ENCODE results near the gene ALG14.

Gene ALG14

DNA sequence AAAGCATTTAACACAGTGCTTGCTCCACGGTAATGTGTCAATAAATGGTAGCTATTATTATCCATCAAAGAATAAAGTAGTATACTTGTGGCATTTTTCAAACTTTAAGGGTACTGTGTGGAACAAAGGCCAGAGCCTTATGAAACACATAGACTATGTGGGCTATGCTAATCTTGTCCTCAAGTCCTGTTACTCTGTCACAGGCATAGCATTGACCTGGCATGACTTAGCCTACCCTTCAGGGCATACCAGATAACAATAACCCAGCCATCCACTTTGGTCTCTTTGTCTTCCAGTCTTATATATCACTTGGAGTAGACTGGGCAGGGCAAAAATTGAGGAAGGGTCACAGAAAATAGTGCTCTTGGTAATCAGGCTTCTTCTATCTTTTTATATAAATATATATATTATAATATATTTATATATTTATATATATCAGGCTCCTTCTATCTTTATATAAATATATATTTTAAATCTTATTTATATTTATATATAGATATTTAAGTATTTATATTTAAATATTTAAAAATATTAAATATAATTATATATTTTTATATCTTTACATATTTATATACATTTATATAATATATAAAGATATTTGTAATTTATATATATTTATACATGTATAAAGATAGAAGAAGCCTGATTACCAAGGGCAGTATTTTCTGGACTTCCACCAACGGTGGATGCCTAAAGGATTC lies 79.7 kb downstream of the ALG14 start:
- no peak overlapping the region for H3K4me3 ChIP-seq (ENCODE audit: low read depth, low read length)
- TF ChIP-seq, protein P1, sequence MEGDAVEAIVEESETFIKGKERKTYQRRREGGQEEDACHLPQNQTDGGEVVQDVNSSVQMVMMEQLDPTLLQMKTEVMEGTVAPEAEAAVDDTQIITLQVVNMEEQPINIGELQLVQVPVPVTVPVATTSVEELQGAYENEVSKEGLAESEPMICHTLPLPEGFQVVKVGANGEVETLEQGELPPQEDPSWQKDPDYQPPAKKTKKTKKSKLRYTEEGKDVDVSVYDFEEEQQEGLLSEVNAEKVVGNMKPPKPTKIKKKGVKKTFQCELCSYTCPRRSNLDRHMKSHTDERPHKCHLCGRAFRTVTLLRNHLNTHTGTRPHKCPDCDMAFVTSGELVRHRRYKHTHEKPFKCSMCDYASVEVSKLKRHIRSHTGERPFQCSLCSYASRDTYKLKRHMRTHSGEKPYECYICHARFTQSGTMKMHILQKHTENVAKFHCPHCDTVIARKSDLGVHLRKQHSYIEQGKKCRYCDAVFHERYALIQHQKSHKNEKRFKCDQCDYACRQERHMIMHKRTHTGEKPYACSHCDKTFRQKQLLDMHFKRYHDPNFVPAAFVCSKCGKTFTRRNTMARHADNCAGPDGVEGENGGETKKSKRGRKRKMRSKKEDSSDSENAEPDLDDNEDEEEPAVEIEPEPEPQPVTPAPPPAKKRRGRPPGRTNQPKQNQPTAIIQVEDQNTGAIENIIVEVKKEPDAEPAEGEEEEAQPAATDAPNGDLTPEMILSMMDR (IDR thresholded peaks at IDR 0.05; ENCODE audit: borderline replicate concordance, insufficient read depth, low read depth, low read length), result no peak

DNA sequence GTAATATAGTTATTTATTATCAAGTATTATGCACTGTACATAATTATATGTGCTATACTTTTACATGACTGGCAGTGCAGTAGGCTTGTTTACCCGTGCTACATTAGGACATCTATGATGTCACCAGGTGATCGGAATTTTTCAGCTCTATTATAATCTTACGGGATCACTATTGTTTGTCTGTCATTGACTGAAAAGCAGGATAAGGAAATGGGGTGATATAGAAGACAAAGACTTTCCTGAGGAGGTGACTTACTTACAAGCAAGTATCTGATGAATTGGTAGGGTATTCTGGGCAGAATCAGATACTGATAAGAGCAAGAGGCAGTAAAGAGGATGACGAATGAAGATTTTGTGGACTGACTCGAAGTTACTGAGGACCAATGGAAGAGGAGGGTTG lies 80.6 kb downstream of the ALG14 start:
- TF ChIP-seq, protein P1 (IDR thresholded peaks at IDR 0.05; ENCODE audit: borderline replicate concordance, insufficient read depth, low read depth, low read length), result no peak
- no peak overlapping the region for H3K4me3 ChIP-seq (ENCODE audit: low read depth, low read length)

- TF ChIP-seq, protein P1 (IDR thresholded peaks at IDR 0.05; ENCODE audit: borderline replicate concordance, insufficient read depth, low read depth, low read length), result no peak
Observed at GRCh38 chr1:94989911-94990473, 82.8 kb downstream of the ALG14 start.

DNA sequence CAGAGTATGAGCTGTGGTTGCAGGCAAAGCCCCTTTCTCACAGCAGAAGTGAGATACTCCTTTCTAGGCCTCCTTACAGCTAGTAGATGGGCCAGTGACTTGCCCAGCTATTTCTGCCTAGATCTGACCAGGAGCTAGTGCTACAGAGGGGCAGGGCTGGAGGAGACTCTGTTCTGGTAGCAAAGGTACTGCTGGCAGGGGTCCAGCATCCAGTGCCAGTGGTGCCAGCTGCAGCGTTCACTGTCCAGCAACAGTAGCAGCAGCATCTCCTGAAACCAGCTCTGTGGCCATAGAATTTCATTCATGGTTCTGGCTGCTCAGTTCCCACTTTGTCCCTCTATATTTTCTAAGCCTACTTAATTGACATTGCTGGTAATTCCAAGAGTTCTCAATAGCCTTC lies 83.4 kb downstream of the ALG14 start:
- no peak overlapping the region for H3K4me3 ChIP-seq (ENCODE audit: low read depth, low read length)
- TF ChIP-seq, protein P1 (IDR thresholded peaks at IDR 0.05; ENCODE audit: borderline replicate concordance, insufficient read depth, low read depth, low read length), result no peak

More at GRCh38 chr1:94989911-94990473, 82.8 kb downstream of the ALG14 start:
- H3K4me3 ChIP-seq (ENCODE audit: low read depth, low read length), result no peak overlapping the region

- H3K4me3 ChIP-seq (ENCODE audit: low read depth, low read length), result no peak overlapping the region
- TF ChIP-seq, protein P1 (IDR thresholded peaks at IDR 0.05; ENCODE audit: borderline replicate concordance, insufficient read depth, low read depth, low read length), result no peak
Observed at GRCh38 chr1:94988356-94988755, 84.4 kb downstream of the ALG14 start.

DNA sequence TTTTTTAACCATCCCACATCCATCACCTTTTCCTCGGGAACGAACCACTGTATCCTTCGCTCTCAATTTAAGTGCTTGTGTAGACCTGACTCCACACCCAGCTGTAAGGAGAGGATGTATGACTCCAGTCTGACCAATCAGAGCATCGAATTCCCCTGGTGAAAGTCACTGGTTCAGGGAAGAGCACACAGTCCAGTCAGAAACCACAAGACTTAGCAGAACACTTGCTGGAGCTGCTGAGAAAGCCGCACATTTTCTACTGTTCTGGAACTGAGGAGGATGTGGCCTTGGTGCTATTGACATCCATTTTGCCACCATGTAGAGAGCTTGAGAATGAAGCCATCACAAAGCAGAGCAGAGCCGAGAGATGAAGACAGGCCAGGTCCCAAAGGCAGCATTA lies 86.0 kb downstream of the ALG14 start:
- no peak overlapping the region for H3K4me3 ChIP-seq (ENCODE audit: low read depth, low read length)
- TF ChIP-seq, protein P1 (IDR thresholded peaks at IDR 0.05; ENCODE audit: borderline replicate concordance, insufficient read depth, low read depth, low read length), result no peak

DNA sequence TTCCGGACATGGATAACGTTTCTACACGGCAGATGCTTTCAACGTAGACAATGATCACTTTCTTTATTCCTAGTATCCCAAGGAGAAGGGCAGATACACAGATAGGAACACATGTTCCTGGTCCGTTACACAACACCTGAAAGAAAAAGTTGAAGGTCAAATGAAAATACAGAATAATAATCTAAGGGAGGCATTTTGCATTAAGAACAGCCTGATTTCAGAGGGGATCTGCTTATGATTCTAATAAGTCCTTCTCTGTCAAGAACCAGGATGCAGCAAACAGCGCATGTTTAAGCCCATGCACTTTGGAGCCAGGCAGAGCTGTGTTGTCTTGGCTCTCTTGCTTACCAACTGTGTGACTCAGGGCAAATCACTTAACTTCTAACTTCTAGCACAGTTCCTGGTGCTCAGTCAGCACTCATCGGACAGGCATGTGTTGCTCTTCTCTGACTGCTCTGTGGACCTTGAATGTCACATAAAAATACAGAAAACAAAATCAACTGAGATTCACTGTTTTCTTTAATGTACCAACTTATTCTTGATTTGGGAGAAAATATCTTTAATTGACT lies 89.5 kb downstream of the ALG14 start:
- TF ChIP-seq, protein P1 (IDR thresholded peaks at IDR 0.05; ENCODE audit: borderline replicate concordance, insufficient read depth, low read depth, low read length), result no peak
- H3K4me3 ChIP-seq (ENCODE audit: low read depth, low read length), result no peak overlapping the region
